Osteocyte (in vitro differentiated cells): ENCODE results near the gene MRAS. TPM values are rescaled to one million over a fixed set of nuclear protein-coding genes. Genes with fewer than 3 reads are reported as not detected.

Source experiments
- DNase-seq: peaks from one replicate; pipeline ENCODE4 v3.0.0; 2021; ENCODE audit warnings: mixed read lengths; ENCODE audit not compliant: unreplicated experiment; ENCODE audit errors: extremely low spot score
- H3K27ac Mint-ChIP-seq: one replicate; pipeline ENCODE4 v1.8.0; 2021; ENCODE audit warnings: mild to moderate bottlenecking, mixed read lengths; ENCODE audit not compliant: unreplicated experiment
- H3K27me3 Mint-ChIP-seq: one replicate; pipeline ENCODE4 v1.8.0; 2021; ENCODE audit warnings: mixed read lengths; ENCODE audit not compliant: unreplicated experiment
- H3K36me3 Mint-ChIP-seq: one replicate; pipeline ENCODE4 v1.8.0; 2021; ENCODE audit warnings: mixed read lengths; ENCODE audit not compliant: unreplicated experiment
- H3K4me1 Mint-ChIP-seq: one replicate; pipeline ENCODE4 v1.8.0; 2021; ENCODE audit warnings: mixed read lengths; ENCODE audit not compliant: unreplicated experiment
- H3K4me3 Mint-ChIP-seq: one replicate; pipeline ENCODE4 v1.8.0; 2021; ENCODE audit warnings: mild to moderate bottlenecking, moderate library complexity, mixed read lengths; ENCODE audit not compliant: unreplicated experiment
- H3K9me3 Mint-ChIP-seq: one replicate; pipeline ENCODE4 v1.8.0; 2021; ENCODE audit warnings: mixed read lengths; ENCODE audit not compliant: unreplicated experiment
- CTCF ChIP-seq: fragments of 200-600 bp; sonication (generic); IDR thresholded peaks from 2 replicates; pipeline ENCODE4 v1.5.0; 2021; ENCODE audit warnings: antibody characterized with exemption, mild to moderate bottlenecking, moderate library complexity
- total RNA-seq: library from RNA; stranded (reverse); gene quantifications from 2 replicates; pipeline ENCODE4 v1.2.1, GENCODE V29; 2021

MRAS gene
- total RNA-seq, 1 donor from 2014 or later, result 25.5 TPM

GRCh38 chr3:138390582-138390932, 42.2 kb downstream of the MRAS start:
- no peaks in the 10 kb centered on the region for H3K9me3 Mint-ChIP-seq
- no peak overlapping the region for H3K27ac Mint-ChIP-seq
- no peaks in the 10 kb centered on the region for H3K27me3 Mint-ChIP-seq
- no peak for TF ChIP-seq CTCF
- H3K4me1 Mint-ChIP-seq, result peaks cover 18% of the 10 kb centered on the region
- DNase-seq, result no peak
- H3K4me3 Mint-ChIP-seq, result no peak overlapping the region
- peaks cover 2% of the 10 kb centered on the region for H3K36me3 Mint-ChIP-seq

- Mint-ChIP-seq H3K36me3 (no peaks in the 10 kb centered on the region), H3K4me3 (no peak overlapping the region), H3K27ac (no peak overlapping the region), H3K9me3 (no peaks in the 10 kb centered on the region), H3K4me1 (peaks cover 17% of the 10 kb centered on the region), H3K27me3 (no peaks in the 10 kb centered on the region)
- no peak for TF ChIP-seq CTCF
- no peak for DNase-seq
These were observed 45.8 kb downstream of the MRAS start for GRCh38 chr3:138394156-138394555.

GRCh38 chr3:138394686-138395085, 46.3 kb downstream of the MRAS start:
- no peak overlapping the region for H3K4me3 Mint-ChIP-seq
- DNase-seq, result no peak
- no peaks in the 10 kb centered on the region for H3K9me3 Mint-ChIP-seq
- no peak for TF ChIP-seq CTCF
- no peaks in the 10 kb centered on the region for H3K36me3 Mint-ChIP-seq
- H3K4me1 Mint-ChIP-seq, result peaks cover 14% of the 10 kb centered on the region
- H3K27ac Mint-ChIP-seq, result no peak overlapping the region
- H3K27me3 Mint-ChIP-seq, result no peaks in the 10 kb centered on the region

GRCh38 chr3:138395865-138396751, 47.7 kb downstream of the MRAS start:
- TF ChIP-seq CTCF, result no peak
- no peak overlapping the region for H3K4me3 Mint-ChIP-seq
- H3K4me1 Mint-ChIP-seq, result peaks cover 1% of the 10 kb centered on the region
- no peak for DNase-seq
- no peaks in the 10 kb centered on the region for H3K27me3 Mint-ChIP-seq
- peaks cover 5% of the 10 kb centered on the region for H3K36me3 Mint-ChIP-seq
- H3K27ac Mint-ChIP-seq, result no peak overlapping the region
- H3K9me3 Mint-ChIP-seq, result no peaks in the 10 kb centered on the region

GRCh38 chr3:138396752-138397410, 48.5 kb downstream of the MRAS start:
- Mint-ChIP-seq H3K27me3 (no peaks in the 10 kb centered on the region), H3K27ac (no peak overlapping the region), H3K9me3 (no peaks in the 10 kb centered on the region), H3K4me1 (no peaks in the 10 kb centered on the region), H3K4me3 (no peak overlapping the region), H3K36me3 (peaks cover 8% of the 10 kb centered on the region)
- TF ChIP-seq CTCF, result no peak
- DNase-seq, result no peak
